ENCODE results near the gene TMEM9. TPM values are rescaled to one million over a fixed set of nuclear protein-coding genes. Genes with fewer than 3 reads are reported as not detected.

TMEM9 gene
- total and polyA plus RNA-seq, 2 donors (not counting 3 experiments of a cell fraction or from before 2014, with no cell fraction given), result 39.3 to 96.1 TPM

DNA sequence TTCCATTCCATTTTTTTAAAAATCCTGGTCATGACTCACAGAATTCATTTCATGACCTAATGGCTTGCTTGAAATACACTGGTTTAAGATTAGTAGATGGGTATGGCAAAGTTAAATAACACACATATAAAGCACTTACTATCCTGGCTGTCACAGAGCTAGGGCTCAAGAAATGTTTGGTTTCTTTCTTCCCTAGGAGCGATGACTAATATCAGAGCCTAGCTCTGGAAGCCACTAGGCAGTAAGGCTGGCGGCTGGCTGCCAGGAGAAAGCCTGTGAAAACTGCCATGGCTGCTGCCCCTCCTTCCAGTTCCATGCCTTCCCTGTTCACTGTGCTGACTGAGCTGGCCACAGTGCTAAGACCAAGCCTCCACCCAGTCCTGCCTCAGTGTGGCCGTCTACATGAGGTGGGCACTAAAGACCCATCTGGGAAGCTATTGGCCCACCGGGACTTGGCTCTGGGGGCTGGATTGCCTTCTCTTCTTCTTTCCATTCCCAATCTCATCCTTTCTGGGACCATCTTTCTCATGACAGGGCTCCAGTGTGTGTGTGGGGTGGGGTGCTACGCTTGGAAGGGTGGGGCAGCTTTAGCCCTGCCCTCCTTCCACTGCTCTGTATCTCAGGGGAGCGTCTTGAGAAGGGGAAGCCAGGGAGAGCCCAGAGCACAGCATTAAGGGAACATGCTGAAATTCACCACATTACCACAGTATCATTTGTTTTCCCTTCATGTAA, 16.5 kb downstream of the TMEM9 start:
- dilution Hi-C loops (cut with MboI; ENCODE audit: extremely low pct_ligation_motif_present, low sequenced_read_pairs), result no loop called here
- intact Hi-C loops (cut with micrococcal nuclease), result no loop called here
- no peaks in the 10 kb centered on the region for H3K9me3 ChIP-seq (replicated peaks; ENCODE audit: control insufficient read depth, insufficient read depth, low read length)
- no peak overlapping the region for H3K4me2 ChIP-seq (ENCODE audit: insufficient read depth, low read length)
- FAIRE-seq, result no peak
- no peaks in the 10 kb centered on the region for H4K20me1 ChIP-seq (replicated peaks; ENCODE audit: control insufficient read depth, extremely low read depth, insufficient read depth, low read length)
- no peaks in the 10 kb centered on the region for H3K9me1 ChIP-seq (replicated peaks; ENCODE audit: control insufficient read depth, extremely low read depth, insufficient read depth, low read length)
- no peak overlapping the region for H3K27ac ChIP-seq (ENCODE audit: insufficient read depth, low read depth, low read length)
- peaks cover 0 to 28% of the 10 kb centered on the region in 2 experiments for H3K36me3 ChIP-seq (ENCODE audit: control insufficient read depth in 2 of 2, extremely low read depth in 1 of 2, insufficient read depth in 2 of 2, low read length in 2 of 2)
- H3K27me3 ChIP-seq (ENCODE audit: control insufficient read depth in 2 of 2, insufficient read depth in 2 of 2, low read length in 2 of 2), result no peaks in the 10 kb centered on the region
- ChIA-PET CTCF (interaction anchor here (2.1 kb wide), 1 partner anchor 18 kb away, joined by 9 read pairs; no protein-coding TSS in a partner anchor), POLR2A (no interaction called here)
- H3K4me3 ChIP-seq (replicated peaks in 1 of 3; ENCODE audit: insufficient read depth in 1 of 3, low read depth in 1 of 3, low read length in 3 of 3), result no peak overlapping the region
- TF ChIP-seq JUN (IDR thresholded peaks at IDR 0.05; ENCODE audit: borderline replicate concordance, insufficient read depth, insufficient read length, low read depth), result no peak
- TF ChIP-seq POLR2AphosphoS5 (IDR thresholded peaks at IDR 0.05; ENCODE audit: insufficient read depth, low read depth, low read length), result no peak
- BruUV-seq (replicated peaks), result no TSS peak
- H3K9ac ChIP-seq (replicated peaks; ENCODE audit: extremely low read depth, insufficient read depth, low read length), result no peak overlapping the region
- H3K79me2 ChIP-seq (ENCODE audit: control insufficient read depth, insufficient read depth, low read length), result no peaks in the 10 kb centered on the region
- H3K4me1 ChIP-seq (ENCODE audit: control insufficient read depth, extremely low read depth, insufficient read depth, low read length), result no peaks in the 10 kb centered on the region
- peak; percentile 25 for DNase-seq (ENCODE audit: low read depth, low spot score)
- H2AFZ ChIP-seq (ENCODE audit: low read depth, low read length), result no peak overlapping the region

GRCh38 chr1:201137024-201137392, 17.3 kb downstream of the TMEM9 start:
- intact Hi-C loops (cut with micrococcal nuclease), result no loop called here
- CTCF ChIA-PET, result interaction anchor here (0.9 to 2.1 kb wide), 2 partner anchors 18 to 51 kb away, joined by 3 to 9 read pairs; no protein-coding TSS in a partner anchor

More at GRCh38 chr1:201137024-201137392, 17.3 kb downstream of the TMEM9 start:
- no peak overlapping the region for H3K4me2 ChIP-seq (ENCODE audit: insufficient read depth, low read length)
- H4K20me1 ChIP-seq (replicated peaks; ENCODE audit: control insufficient read depth, extremely low read depth, insufficient read depth, low read length), result no peaks in the 10 kb centered on the region
- H3K36me3 ChIP-seq (ENCODE audit: control insufficient read depth in 2 of 2, extremely low read depth in 1 of 2, insufficient read depth in 2 of 2, low read length in 2 of 2), result peaks cover 0 to 23% of the 10 kb centered on the region in 2 experiments
- no peaks in the 10 kb centered on the region for H3K9me1 ChIP-seq (replicated peaks; ENCODE audit: control insufficient read depth, extremely low read depth, insufficient read depth, low read length)
- dilution Hi-C loops (cut with MboI; ENCODE audit: extremely low pct_ligation_motif_present, low sequenced_read_pairs), result no loop called here
- no TSS peak for BruUV-seq (replicated peaks)
- no peaks in the 10 kb centered on the region for H3K9me3 ChIP-seq (replicated peaks; ENCODE audit: control insufficient read depth, insufficient read depth, low read length)
- H3K4me3 ChIP-seq (replicated peaks in 1 of 3; ENCODE audit: insufficient read depth in 1 of 3, low read depth in 1 of 3, low read length in 3 of 3), result no peak overlapping the region
- FAIRE-seq, result no peak
- no peaks in the 10 kb centered on the region for H3K4me1 ChIP-seq (ENCODE audit: control insufficient read depth, extremely low read depth, insufficient read depth, low read length)
- no peak overlapping the region for H2AFZ ChIP-seq (ENCODE audit: low read depth, low read length)
- H3K79me2 ChIP-seq (ENCODE audit: control insufficient read depth, insufficient read depth, low read length), result no peaks in the 10 kb centered on the region
- POLR2A ChIA-PET, result no interaction called here
- no peak overlapping the region for H3K27ac ChIP-seq (ENCODE audit: insufficient read depth, low read depth, low read length)
- TF ChIP-seq FOS (IDR thresholded peaks at IDR 0.05; ENCODE audit: borderline replicate concordance, insufficient read depth, low read length) (no peak), GATA2 (IDR thresholded peaks at IDR 0.05; ENCODE audit: insufficient read depth, insufficient read length, low read depth, low read length) (no peak), POLR2A (IDR thresholded peaks at IDR 0.05; ENCODE audit: low read depth, low read length) (no peak), JUN (IDR thresholded peaks at IDR 0.05; ENCODE audit: borderline replicate concordance, insufficient read depth, insufficient read length, low read depth) (no peak), MYC (IDR thresholded peaks at IDR 0.05; ENCODE audit: low read depth, low read length) (no peak), POLR2AphosphoS5 (IDR thresholded peaks at IDR 0.05; ENCODE audit: insufficient read depth, low read depth, low read length) (no peak), EZH2 (IDR thresholded peaks at IDR 0.05; ENCODE audit: borderline replicate concordance, low read depth, low read length, severe bottlenecking) (no peak)
- TF ChIP-seq, protein P1, sequence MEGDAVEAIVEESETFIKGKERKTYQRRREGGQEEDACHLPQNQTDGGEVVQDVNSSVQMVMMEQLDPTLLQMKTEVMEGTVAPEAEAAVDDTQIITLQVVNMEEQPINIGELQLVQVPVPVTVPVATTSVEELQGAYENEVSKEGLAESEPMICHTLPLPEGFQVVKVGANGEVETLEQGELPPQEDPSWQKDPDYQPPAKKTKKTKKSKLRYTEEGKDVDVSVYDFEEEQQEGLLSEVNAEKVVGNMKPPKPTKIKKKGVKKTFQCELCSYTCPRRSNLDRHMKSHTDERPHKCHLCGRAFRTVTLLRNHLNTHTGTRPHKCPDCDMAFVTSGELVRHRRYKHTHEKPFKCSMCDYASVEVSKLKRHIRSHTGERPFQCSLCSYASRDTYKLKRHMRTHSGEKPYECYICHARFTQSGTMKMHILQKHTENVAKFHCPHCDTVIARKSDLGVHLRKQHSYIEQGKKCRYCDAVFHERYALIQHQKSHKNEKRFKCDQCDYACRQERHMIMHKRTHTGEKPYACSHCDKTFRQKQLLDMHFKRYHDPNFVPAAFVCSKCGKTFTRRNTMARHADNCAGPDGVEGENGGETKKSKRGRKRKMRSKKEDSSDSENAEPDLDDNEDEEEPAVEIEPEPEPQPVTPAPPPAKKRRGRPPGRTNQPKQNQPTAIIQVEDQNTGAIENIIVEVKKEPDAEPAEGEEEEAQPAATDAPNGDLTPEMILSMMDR (IDR thresholded peaks at IDR 0.05; ENCODE audit: extremely low read depth in 1 of 2, insufficient read depth in 1 of 2, low read depth in 1 of 2, low read length in 2 of 2), result no peak
- TF ChIP-seq, protein P2, sequence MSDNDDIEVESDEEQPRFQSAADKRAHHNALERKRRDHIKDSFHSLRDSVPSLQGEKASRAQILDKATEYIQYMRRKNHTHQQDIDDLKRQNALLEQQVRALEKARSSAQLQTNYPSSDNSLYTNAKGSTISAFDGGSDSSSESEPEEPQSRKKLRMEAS (IDR thresholded peaks at IDR 0.05; ENCODE audit: insufficient read depth, insufficient read length), result no peak
- no peak for DNase-seq (ENCODE audit: low read depth, low spot score)
- H3K9ac ChIP-seq (replicated peaks; ENCODE audit: extremely low read depth, insufficient read depth, low read length), result no peak overlapping the region
- no peaks in the 10 kb centered on the region for H3K27me3 ChIP-seq (ENCODE audit: control insufficient read depth in 2 of 2, insufficient read depth in 2 of 2, low read length in 2 of 2)
